NK-92 (cell line): ENCODE results near the gene LTB4R2.
"Not testable (repeated sequence)": the region's sequence is repeated elsewhere in the genome, so short reads cannot be mapped to it uniquely, and the experiment has no call there.

Experiments
- DNase-seq: peaks from one replicate; lab custom pipeline; 2025; ENCODE audit not compliant: unreplicated experiment; lab: John Stamatoyannopoulos, UW

The LTB4R2 gene

DNA sequence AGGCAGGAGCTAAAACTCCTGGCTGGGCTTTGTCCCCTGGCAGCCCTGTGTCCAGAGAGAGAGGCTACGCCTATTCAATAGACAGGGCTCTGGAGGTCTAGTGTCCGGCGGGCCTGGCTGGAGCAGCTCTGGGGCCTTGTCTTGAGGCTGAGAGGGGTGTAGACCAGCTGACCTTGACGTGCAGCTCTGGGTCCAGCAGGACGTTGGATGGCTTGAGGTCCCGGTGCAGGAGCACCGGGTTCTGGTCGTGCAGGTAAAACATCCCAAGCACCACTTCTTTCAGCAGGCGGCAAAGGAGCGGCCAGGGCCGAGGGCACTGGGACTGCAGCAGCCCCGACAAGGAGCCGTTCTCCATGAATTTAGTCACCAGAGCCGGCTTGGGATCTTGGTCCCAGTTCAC, 28.9 kb downstream of the LTB4R2 start:
- DNase-seq = no peak

DNA sequence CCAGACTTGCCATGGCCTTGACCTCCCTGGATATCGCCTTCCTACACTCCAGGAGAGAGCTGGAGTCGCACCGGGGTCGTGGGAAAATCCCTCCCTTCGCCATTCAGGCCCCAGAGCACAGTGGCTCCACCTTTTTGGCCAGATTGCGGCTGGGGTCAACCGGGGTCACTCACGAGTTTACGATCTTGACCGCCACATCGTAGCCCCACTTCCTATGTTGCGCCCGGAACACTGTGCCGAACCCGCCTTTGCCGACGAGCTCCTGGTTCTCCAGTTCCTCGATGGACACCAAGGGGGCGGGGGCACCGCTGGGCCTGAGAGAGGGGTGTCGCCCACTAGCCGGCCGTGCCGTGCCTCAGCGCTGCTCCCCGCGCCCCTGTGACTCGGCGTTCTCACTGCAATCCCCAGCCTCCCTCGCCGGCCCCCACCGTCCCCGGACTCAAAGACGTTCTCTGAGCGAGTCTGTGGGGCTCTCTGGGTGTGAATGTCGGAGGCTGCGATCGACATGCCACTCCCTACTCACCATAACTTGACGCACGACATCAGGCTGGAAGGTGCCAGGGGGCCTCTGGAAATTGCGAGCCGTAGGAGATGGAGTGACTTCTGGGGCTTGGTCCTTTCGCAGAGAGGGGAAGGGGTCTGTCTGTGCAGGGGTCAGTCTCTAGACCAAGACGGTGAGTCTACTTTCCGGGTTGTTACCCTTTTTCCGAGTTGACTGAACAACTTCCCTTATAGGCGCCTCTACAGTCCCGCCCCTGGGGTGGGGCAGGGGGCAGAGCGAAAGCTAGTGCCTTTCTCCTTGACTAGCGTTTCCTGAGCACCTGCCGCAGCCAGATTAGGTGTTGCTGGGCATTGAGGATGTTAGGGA, 29.6 kb downstream of the LTB4R2 start, which contains the start of gene RIPK3:
Gene RIPK3 (minus strand): TSS at position 708 of the 868 bp plus-strand sequence. CDS start 165 bp downstream, at position 543.
- no peak for DNase-seq

DNA sequence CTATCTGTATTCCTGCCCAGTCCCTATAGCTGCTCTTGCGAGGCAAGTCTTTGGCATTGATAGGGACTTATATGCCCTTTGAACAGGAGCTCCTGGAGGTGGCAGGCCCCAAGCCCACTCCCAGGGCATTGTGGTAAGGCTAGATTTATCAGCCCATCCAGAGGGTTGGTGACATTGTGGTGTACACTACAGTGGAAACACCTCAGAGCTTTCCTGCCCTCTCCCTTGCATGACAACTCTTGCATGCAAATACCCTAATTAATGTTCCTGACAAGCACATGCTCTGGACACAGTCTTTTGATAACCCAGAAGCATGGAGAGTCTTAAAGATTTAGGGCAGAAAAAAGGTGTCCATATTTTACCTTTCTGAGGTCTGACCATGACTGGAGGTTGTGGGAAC, 30.7 kb downstream of the LTB4R2 start:
- DNase-seq = no peak

DNA sequence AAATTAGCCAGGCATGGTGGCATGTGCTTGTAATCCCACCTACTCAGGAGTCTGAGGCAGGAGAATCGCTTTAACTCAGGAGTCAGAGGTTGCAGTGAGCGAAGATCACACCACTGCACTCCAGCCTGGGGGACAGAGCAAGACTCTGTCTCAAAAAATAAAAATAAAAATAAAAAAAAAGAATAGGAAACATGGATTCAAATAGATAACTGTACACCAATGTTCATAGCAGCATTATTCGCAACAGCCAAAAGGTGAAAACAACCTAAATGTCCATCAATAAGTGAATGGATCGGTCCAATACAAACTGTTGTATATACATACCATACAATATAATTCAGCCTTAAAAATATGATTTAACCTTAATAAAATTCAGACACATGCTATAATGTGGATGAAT, 32.9 kb downstream of the LTB4R2 start:
- no peak for DNase-seq

DNA sequence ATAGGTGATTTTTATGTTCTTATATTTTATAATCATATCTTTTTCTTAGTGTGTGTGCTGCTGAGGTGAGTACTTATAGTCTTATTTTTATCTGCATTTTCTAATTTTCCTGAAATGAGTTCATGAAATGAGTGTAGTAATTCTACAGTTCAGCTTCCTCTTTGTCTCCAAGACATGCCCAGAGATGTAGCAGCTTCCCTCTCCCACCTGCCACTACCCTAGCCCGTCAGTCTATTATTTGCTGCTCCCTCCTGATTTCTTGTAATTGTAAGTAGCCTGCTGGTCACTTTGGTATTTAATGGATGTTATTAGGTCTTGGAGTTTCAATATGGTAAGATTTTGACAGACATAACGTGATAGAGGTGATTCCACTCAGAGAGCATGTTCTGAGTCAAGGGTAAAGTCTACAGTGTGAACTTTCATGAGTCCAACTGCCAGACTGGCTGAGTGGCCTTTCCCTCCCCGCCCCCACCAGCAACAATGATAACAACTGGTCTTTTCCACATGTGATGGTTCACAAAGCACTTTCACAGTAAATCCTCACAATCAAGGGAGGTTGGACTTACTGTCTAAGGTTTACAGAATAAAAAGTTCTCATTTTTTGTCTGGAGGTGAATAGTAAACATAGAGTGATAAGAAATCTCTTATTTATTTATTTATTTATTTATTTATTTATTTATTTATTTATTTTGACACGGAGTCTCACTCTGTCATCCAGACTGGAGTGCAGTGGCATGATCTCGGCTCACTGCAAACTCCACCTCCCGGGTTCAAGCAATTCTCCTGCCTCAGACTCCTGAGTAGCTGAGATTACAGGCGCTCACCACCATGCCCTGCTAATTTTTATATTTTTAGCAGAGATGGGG, 34.1 kb downstream of the LTB4R2 start:
- no peak for DNase-seq

DNA sequence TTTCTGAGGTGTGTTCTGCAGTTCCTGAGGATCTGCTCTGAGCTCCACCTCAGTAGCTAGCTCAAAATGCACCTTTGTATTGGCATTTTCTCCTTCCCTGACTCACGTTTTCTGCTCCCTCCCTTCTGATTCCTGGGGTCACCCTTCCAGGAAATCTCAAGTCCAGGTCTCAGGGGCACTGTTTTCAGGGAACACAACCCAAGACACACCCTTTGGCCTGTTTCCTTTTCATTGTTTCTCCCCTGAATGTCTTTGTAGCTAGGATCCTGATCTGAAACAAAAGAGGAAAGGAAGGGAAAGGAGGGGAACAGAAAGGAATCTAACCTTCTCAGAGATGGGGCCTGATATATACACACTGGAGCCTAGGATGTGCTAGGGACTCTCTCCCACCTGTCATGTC, 37.2 kb downstream of the LTB4R2 start:
- DNase-seq = no peak

DNA sequence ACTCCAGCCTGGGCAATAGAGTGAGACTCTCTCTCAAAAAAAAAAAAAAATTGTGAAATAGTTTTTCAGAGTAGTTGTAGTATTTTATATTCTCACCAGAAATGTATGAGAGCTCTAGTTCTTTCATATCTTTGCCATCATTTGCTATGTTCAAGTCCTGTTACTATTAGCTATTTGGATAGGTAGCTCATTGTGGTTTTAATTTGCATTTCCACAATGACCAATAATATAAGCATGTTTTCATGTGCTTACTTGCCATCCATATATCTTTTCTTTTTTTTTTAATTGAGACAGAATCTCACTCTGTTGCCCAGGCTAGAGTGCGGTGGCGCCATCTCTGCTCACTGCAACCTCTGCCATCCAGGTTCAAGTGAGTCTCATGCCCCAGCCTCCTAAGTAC, 38.2 kb downstream of the LTB4R2 start:
- DNase-seq = no peak

DNA sequence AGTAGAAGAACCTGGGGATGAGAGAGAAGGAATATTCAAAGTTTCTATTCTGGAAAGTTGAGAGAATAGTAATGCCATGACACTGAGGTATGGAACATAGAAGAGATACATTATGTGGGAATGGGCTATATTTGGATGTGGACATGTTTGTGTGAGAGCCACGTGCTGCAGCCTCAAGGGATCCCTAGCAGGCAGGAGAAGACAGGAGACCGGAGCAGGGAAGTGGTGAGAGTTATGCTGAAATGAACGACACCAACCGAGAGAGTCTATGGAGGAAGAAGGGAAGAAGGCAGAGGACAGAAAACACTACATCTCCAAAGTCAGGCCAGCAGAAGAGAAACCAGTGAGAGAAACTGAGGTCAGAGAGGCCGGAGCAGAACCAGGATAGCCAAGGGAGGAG, 39.8 kb downstream of the LTB4R2 start:
- no peak for DNase-seq

DNA sequence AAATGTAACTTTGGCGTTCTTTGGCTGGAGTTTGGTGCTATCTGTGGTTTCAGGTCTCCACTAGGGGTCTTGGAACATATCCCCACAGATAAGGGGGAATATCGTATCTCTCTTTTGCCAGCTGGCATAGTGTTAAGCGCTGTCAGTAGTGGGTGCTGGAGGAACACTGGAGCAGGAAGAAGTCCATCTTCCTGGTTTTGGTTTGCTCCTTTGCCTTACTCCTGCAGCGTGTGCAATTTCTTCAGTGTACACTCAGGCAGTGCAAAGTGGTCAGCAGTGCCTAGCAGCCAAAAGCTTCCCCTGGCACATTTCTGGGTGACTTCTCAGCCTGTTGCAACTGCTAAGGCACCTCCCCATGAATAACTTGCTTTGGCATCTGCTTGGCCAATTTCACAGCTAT, 41.6 kb downstream of the LTB4R2 start:
- no peak for DNase-seq

DNA sequence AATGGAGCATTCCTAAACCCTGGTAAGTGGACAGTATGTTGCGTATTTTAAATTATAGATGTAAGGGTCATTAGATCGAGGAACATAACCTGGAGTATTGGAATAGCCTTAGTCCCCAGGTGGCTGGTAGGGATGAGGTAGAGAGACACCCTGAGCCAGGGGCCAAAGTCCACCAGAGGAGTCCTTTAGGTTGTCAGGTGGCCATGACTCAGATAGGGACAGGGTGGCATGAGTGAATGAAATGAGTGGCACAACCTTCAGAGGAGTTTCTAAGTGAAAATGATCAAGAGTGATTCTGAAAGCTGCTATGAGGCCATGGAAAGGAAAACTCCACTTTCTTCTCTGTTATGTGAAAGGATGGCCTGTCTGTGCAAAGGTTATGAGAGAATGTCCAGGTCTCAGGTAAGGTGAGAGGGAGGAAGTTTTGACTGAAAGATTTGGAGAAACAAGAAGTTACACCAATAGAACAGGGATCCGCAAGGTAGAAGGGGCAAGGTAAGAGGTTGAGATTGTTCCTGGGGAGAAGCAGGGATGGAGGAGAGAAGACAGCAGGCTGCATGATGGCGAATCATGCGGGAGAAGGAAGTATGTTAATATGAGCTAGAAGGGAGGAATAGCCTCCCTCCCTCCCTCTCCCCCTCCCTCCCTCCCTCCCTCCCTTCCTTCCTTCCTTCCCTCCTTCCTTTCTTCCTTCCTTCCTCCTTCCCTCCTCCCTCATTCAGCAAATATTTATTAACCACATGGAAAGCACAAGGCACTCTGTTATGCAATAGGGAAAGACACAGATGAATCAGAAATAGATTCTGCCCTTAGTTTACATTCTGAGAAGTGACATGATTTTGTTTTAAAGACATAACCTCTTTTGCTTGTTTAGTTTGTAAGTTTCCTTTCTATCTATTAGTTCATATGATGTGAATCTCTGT, 43.9 kb downstream of the LTB4R2 start:
- DNase-seq = no peak

DNA sequence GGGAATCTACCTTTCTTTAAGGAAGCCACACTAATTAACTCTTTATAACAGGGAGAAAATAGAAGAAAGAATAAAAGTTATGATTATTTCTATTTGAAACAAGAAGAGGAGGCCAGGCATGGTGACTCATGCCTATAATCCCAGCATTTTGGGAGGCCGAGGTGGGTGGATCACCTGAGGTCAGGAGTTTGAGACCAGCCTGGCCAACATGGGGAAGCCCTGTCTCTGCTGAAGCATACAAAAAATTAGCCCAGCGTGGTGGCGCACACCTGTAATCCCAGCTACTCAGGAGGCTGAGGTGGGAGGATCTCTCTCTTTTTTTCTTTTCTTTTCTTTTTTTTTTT, 44.5 kb downstream of the LTB4R2 start:
- DNase-seq = not testable (repeated sequence)

DNA sequence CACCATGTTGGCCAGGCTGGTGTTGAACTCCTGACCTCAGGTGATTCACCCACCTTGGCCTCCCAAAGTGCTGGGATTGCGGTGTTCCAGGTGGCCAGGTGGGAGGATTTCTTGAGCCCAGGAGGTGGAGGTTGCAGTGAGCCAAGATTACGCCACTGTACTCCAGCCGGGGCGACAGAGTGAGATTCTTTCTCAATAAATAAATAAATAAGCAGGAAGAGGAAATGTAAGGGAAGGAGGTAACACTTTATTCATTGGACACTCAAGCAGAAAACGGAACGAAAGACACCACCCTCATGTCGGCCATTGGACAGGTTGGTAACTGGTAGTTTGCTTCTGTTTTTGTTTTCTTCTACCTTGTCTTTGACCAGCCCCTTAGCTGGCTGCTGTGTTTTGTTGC, 45.1 kb downstream of the LTB4R2 start:
- DNase-seq = no peak

DNA sequence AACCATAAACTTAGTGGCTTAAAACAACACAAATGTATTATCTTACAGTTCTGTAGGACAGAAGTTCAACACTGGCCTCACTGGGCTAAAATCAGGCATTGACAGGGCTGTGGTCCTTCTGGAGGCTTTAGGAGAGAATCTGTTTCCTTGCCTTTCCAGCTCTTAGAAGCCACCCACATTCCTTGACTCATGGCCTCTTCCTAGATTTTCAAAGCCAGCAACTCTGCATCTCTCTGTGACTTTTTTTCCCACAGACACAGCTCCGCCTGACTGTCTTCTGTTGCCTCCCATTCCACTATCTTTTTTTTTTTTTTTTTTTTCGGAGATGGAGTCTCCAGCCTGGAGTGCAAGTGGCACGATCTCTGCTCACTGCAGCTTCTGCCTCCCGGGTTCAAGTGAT, 46.3 kb downstream of the LTB4R2 start:
- no peak for DNase-seq

DNA sequence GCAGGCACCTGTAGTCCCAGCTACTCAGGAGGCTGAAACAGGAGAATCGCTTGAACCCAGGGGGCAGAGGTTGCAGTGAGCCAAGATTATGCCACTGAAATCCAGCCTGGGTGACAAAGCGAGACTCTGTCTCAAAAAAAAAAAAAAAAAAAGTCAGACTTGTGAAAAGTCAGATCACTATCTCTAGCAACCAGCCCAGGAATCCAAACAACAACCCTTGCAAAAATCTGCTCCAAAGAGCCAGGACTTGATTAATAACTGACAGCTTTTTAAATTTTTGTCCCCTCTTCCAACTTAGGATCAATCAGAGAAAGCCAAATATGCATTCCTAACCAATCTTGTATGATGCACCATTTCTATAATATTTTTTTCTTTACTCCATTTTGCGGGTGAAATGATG, 50.3 kb downstream of the LTB4R2 start:
- no peak for DNase-seq

DNA sequence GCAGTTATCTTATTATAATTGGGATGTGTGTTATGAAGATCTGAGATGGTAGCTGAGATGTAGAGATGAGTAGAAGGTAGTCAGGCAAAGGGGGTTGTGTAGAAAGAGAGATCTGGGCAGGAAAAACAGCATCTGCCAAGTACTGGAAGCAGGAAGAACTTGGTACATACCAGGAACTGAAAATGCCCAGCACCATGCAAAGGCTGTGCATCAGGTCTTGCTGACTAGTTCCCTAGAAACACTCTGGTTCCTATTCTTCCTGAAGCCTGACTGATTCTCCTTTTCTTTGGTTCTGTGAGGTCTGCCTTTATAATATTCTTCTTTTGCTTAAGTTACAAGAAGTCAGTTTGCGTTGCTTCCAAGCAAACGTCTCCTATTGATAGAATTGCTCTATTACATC, 51.4 kb downstream of the LTB4R2 start:
- DNase-seq = no peak
